GM10266 (cell line): Measurements from ENCODE around the gene MYO9B.
A peak's percentile ranks its signal among the peaks of the same experiment; 100 is the strongest.

Experiments
- DNase-seq: peaks from one replicate; pipeline ENCODE4 v3.0.0; 2012; ENCODE audit errors: extremely low spot score
- CTCF ChIP-seq: IDR thresholded peaks from 2 replicates; pipeline ENCODE4 v1.5.1; 2012; ENCODE audit warnings: mild to moderate bottlenecking, low read depth; ENCODE audit not compliant: control insufficient read depth, insufficient read depth; ENCODE audit errors: missing control alignments

Gene MYO9B

GRCh38 chr19:17110599-17110966, 35.0 kb downstream of the MYO9B start:
- no peak for DNase-seq
- TF ChIP-seq CTCF = peak; percentile 25

GRCh38 chr19:17111766-17112165, 36.2 kb downstream of the MYO9B start:
- DNase-seq = no peak
- TF ChIP-seq CTCF = no peak

- no peak for TF ChIP-seq CTCF
- no peak for DNase-seq
Observed at GRCh38 chr19:17112271-17112670, 36.7 kb downstream of the MYO9B start.

- no peak for TF ChIP-seq CTCF
- DNase-seq = no peak
Observed at GRCh38 chr19:17112700-17113099, 37.1 kb downstream of the MYO9B start.

- no peak for TF ChIP-seq CTCF
- no peak for DNase-seq
Observed at GRCh38 chr19:17113127-17113785, 37.7 kb downstream of the MYO9B start.

GRCh38 chr19:17114414-17114831, 38.8 kb downstream of the MYO9B start:
- TF ChIP-seq CTCF = no peak
- DNase-seq = no peak

- no peak for TF ChIP-seq CTCF
- DNase-seq = no peak
Observed at GRCh38 chr19:17116996-17117702, 41.6 kb downstream of the MYO9B start.
